Activated naive CD4-positive, alpha-beta T cell treated with anti-CD3 and anti-CD28 coated beads, Interleukin-2, amount 10 ng/mL, durations not matched to agents 7 days and 5 days (primary cell): Measurements from ENCODE around the gene APLP2.

Experiments used
- CTCF ChIA-PET: fragments of 350-600 bp; sonication (Branson Sonifier 250); formaldehyde crosslinking; loops from one replicate; lab custom pipeline; 2021; ENCODE audit warnings: antibody characterized with exemption; lab: Charles Lee
- DNase-seq: peaks from one replicate; pipeline ENCODE4 v3.0.0-alpha.2; 2020
- H3K27ac Mint-ChIP-seq: one replicate; pipeline ENCODE4 v1.8.0; 2021; ENCODE audit warnings: mild to moderate bottlenecking, moderate library complexity, mixed read lengths
- H3K27me3 Mint-ChIP-seq: one replicate; pipeline ENCODE4 v1.8.0; 2021; ENCODE audit warnings: mild to moderate bottlenecking, mixed read lengths
- H3K36me3 Mint-ChIP-seq: one replicate; pipeline ENCODE4 v1.8.0; 2021; ENCODE audit warnings: mixed read lengths
- H3K4me1 Mint-ChIP-seq: one replicate; pipeline ENCODE4 v1.8.0; 2021; ENCODE audit warnings: mixed read lengths
- H3K4me3 Mint-ChIP-seq: one replicate; pipeline ENCODE4 v1.8.0; 2021; ENCODE audit warnings: mild to moderate bottlenecking, moderate library complexity, mixed read lengths
- H3K9me3 Mint-ChIP-seq: one replicate; pipeline ENCODE4 v1.8.0; 2021; ENCODE audit warnings: mixed read lengths

The APLP2 gene

GRCh38 chr11:130042093-130042591, 27.6 kb upstream of the APLP2 start:
- CTCF ChIA-PET, result no interaction called here
- no peaks in the 10 kb centered on the region for H3K36me3 Mint-ChIP-seq
- H3K9me3 Mint-ChIP-seq, result no peaks in the 10 kb centered on the region
- no peak for DNase-seq
- H3K27me3 Mint-ChIP-seq, result peaks cover 15% of the 10 kb centered on the region
- no peak overlapping the region for H3K27ac Mint-ChIP-seq
- no peaks in the 10 kb centered on the region for H3K4me1 Mint-ChIP-seq
- H3K4me3 Mint-ChIP-seq, result no peak overlapping the region

GRCh38 chr11:130043575-130043974, 26.1 kb upstream of the APLP2 start:
- Mint-ChIP-seq H3K4me1 (no peaks in the 10 kb centered on the region), H3K36me3 (no peaks in the 10 kb centered on the region), H3K27me3 (peaks cover 10% of the 10 kb centered on the region), H3K9me3 (no peaks in the 10 kb centered on the region), H3K27ac (no peak overlapping the region), H3K4me3 (no peak overlapping the region)
- CTCF ChIA-PET, result no interaction called here
- DNase-seq, result no peak

- Mint-ChIP-seq H3K27ac (no peak overlapping the region), H3K9me3 (no peaks in the 10 kb centered on the region), H3K27me3 (peaks cover 12% of the 10 kb centered on the region), H3K36me3 (no peaks in the 10 kb centered on the region), H3K4me3 (no peak overlapping the region), H3K4me1 (no peaks in the 10 kb centered on the region)
- CTCF ChIA-PET, result no interaction called here
- no peak for DNase-seq
Observed at GRCh38 chr11:130047141-130047540, 22.6 kb upstream of the APLP2 start.

- peaks cover 9% of the 10 kb centered on the region for H3K27me3 Mint-ChIP-seq
- H3K9me3 Mint-ChIP-seq, result no peaks in the 10 kb centered on the region
- CTCF ChIA-PET, result no interaction called here
- H3K4me1 Mint-ChIP-seq, result no peaks in the 10 kb centered on the region
- no peaks in the 10 kb centered on the region for H3K36me3 Mint-ChIP-seq
- no peak for DNase-seq
- no peak overlapping the region for H3K27ac Mint-ChIP-seq
- H3K4me3 Mint-ChIP-seq, result no peak overlapping the region
Observed at GRCh38 chr11:130049328-130049771, 20.3 kb upstream of the APLP2 start.

- Mint-ChIP-seq H3K27me3 (peaks cover 9% of the 10 kb centered on the region), H3K4me1 (no peaks in the 10 kb centered on the region), H3K36me3 (no peaks in the 10 kb centered on the region), H3K27ac (no peak overlapping the region), H3K9me3 (no peaks in the 10 kb centered on the region), H3K4me3 (no peak overlapping the region)
- CTCF ChIA-PET, result no interaction called here
- no peak for DNase-seq
Observed at GRCh38 chr11:130050257-130050656, 19.4 kb upstream of the APLP2 start.

GRCh38 chr11:130051082-130051481, 18.6 kb upstream of the APLP2 start:
- peaks cover 9% of the 10 kb centered on the region for H3K27me3 Mint-ChIP-seq
- DNase-seq, result no peak
- CTCF ChIA-PET, result no interaction called here
- H3K27ac Mint-ChIP-seq, result no peak overlapping the region
- H3K36me3 Mint-ChIP-seq, result no peaks in the 10 kb centered on the region
- no peak overlapping the region for H3K4me3 Mint-ChIP-seq
- no peaks in the 10 kb centered on the region for H3K9me3 Mint-ChIP-seq
- no peaks in the 10 kb centered on the region for H3K4me1 Mint-ChIP-seq

- Mint-ChIP-seq H3K9me3 (no peaks in the 10 kb centered on the region), H3K27ac (no peak overlapping the region), H3K27me3 (peaks cover 9% of the 10 kb centered on the region), H3K4me3 (no peak overlapping the region), H3K4me1 (no peaks in the 10 kb centered on the region), H3K36me3 (no peaks in the 10 kb centered on the region)
- no peak for DNase-seq
- CTCF ChIA-PET, result no interaction called here
Observed at GRCh38 chr11:130052567-130052966, 17.1 kb upstream of the APLP2 start.

GRCh38 chr11:130054966-130055365, 14.7 kb upstream of the APLP2 start:
- DNase-seq, result no peak
- Mint-ChIP-seq H3K36me3 (no peaks in the 10 kb centered on the region), H3K27me3 (peaks cover 14% of the 10 kb centered on the region), H3K4me3 (no peak overlapping the region), H3K27ac (no peak overlapping the region), H3K4me1 (no peaks in the 10 kb centered on the region), H3K9me3 (no peaks in the 10 kb centered on the region)
- CTCF ChIA-PET, result no interaction called here

GRCh38 chr11:130055617-130056016, 14.1 kb upstream of the APLP2 start:
- CTCF ChIA-PET, result no interaction called here
- Mint-ChIP-seq H3K27me3 (peaks cover 11% of the 10 kb centered on the region), H3K36me3 (no peaks in the 10 kb centered on the region), H3K9me3 (no peaks in the 10 kb centered on the region), H3K4me3 (no peak overlapping the region), H3K4me1 (no peaks in the 10 kb centered on the region), H3K27ac (no peak overlapping the region)
- no peak for DNase-seq

GRCh38 chr11:130061017-130061416, 8.7 kb upstream of the APLP2 start:
- H3K36me3 Mint-ChIP-seq, result no peaks in the 10 kb centered on the region

GRCh38 chr11:130062026-130062425, 7.7 kb upstream of the APLP2 start:
- no peaks in the 10 kb centered on the region for H3K9me3 Mint-ChIP-seq
- H3K27ac Mint-ChIP-seq, result no peak overlapping the region
- peaks cover 31% of the 10 kb centered on the region for H3K27me3 Mint-ChIP-seq
- no peak for DNase-seq
- H3K4me1 Mint-ChIP-seq, result no peaks in the 10 kb centered on the region
- H3K36me3 Mint-ChIP-seq, result no peaks in the 10 kb centered on the region
- no peak overlapping the region for H3K4me3 Mint-ChIP-seq
- CTCF ChIA-PET, result interaction anchor here (1.4 kb wide), 1 partner anchor 8 kb away, joined by 3 read pairs; no protein-coding TSS in a partner anchor

More at GRCh38 chr11:130061017-130061416, 8.7 kb upstream of the APLP2 start:
- H3K4me1 Mint-ChIP-seq, result no peaks in the 10 kb centered on the region
- no peak overlapping the region for H3K27ac Mint-ChIP-seq
- H3K9me3 Mint-ChIP-seq, result no peaks in the 10 kb centered on the region
- DNase-seq, result no peak
- peaks cover 31% of the 10 kb centered on the region for H3K27me3 Mint-ChIP-seq
- H3K4me3 Mint-ChIP-seq, result no peak overlapping the region
- CTCF ChIA-PET, result interaction anchor here (1.4 kb wide), 1 partner anchor 9 kb away, joined by 3 read pairs; no protein-coding TSS in a partner anchor

GRCh38 chr11:130063451-130063850, 6.2 kb upstream of the APLP2 start:
- H3K4me3 Mint-ChIP-seq, result no peak overlapping the region
- H3K9me3 Mint-ChIP-seq, result no peaks in the 10 kb centered on the region
- H3K27me3 Mint-ChIP-seq, result peaks cover 32% of the 10 kb centered on the region
- no peak overlapping the region for H3K27ac Mint-ChIP-seq
- no peaks in the 10 kb centered on the region for H3K36me3 Mint-ChIP-seq
- no peak for DNase-seq
- CTCF ChIA-PET, result no interaction called here
- H3K4me1 Mint-ChIP-seq, result peaks cover 4% of the 10 kb centered on the region

- no peak for DNase-seq
- no peaks in the 10 kb centered on the region for H3K9me3 Mint-ChIP-seq
- no peak overlapping the region for H3K4me3 Mint-ChIP-seq
- peaks cover 11% of the 10 kb centered on the region for H3K4me1 Mint-ChIP-seq
- CTCF ChIA-PET, result no interaction called here
- H3K27me3 Mint-ChIP-seq, result peaks cover 38% of the 10 kb centered on the region
- H3K36me3 Mint-ChIP-seq, result no peaks in the 10 kb centered on the region
- no peak overlapping the region for H3K27ac Mint-ChIP-seq
Observed at GRCh38 chr11:130064596-130064995, 5.1 kb upstream of the APLP2 start.

- peaks cover 18% of the 10 kb centered on the region for H3K4me1 Mint-ChIP-seq
- CTCF ChIA-PET, result no interaction called here
- H3K27me3 Mint-ChIP-seq, result peaks cover 46% of the 10 kb centered on the region
- H3K36me3 Mint-ChIP-seq, result no peaks in the 10 kb centered on the region
- no peaks in the 10 kb centered on the region for H3K9me3 Mint-ChIP-seq
- no peak overlapping the region for H3K27ac Mint-ChIP-seq
- DNase-seq, result no peak
- no peak overlapping the region for H3K4me3 Mint-ChIP-seq
Observed at GRCh38 chr11:130066338-130066737, 3.4 kb upstream of the APLP2 start.

GRCh38 chr11:130068546-130068985, 1.1 kb upstream of the APLP2 start:
- peaks cover 49% of the 10 kb centered on the region for H3K27me3 Mint-ChIP-seq
- peak overlapping the region; percentile 96 for H3K4me3 Mint-ChIP-seq
- H3K36me3 Mint-ChIP-seq, result no peaks in the 10 kb centered on the region
- H3K9me3 Mint-ChIP-seq, result no peaks in the 10 kb centered on the region
- CTCF ChIA-PET, result no interaction called here
- peak overlapping the region; percentile 87 for H3K27ac Mint-ChIP-seq
- no peak for DNase-seq
- peaks cover 21% of the 10 kb centered on the region for H3K4me1 Mint-ChIP-seq
